SK-N-SH treated with all-trans-retinoic acid at 6 μM for 48 hours (cell line): ENCODE data around the gene SETD1A.

Source experiments
- ARNTL ChIP-seq: fragments of 450-650 bp; formaldehyde crosslinking; IDR thresholded peaks from 2 replicates; pipeline ENCODE4 v1.5.0; 2020; ENCODE audit warnings: low read depth, mild to moderate bottlenecking, moderate library complexity, borderline replicate concordance
- CREB5 ChIP-seq: fragments of 250-450 bp; sonication (Bioruptor Pico); IDR thresholded peaks from 2 replicates; pipeline ENCODE4 v1.5.1; 2020; ENCODE audit warnings: low read depth, mild to moderate bottlenecking, moderate library complexity
- ISL1 ChIP-seq: fragments of 250-450 bp; sonication (Bioruptor Pico); IDR thresholded peaks from 2 replicates; pipeline ENCODE4 v2.1.2; 2022; ENCODE audit warnings: mild to moderate bottlenecking, moderate library complexity
- OSR1 ChIP-seq: fragments of 250-450 bp; sonication (Bioruptor Pico); IDR thresholded peaks from 2 replicates; pipeline ENCODE4 v1.8.0; 2022; ENCODE audit warnings: moderate library complexity, mild to moderate bottlenecking, inconsistent platforms
- PPARA ChIP-seq: fragments of 250-450 bp; sonication (Bioruptor Pico); IDR thresholded peaks from 2 replicates; pipeline ENCODE4 v1.5.0; 2020; ENCODE audit warnings: mild to moderate bottlenecking, borderline replicate concordance
- RARB ChIP-seq: fragments of 250-450 bp; sonication (Bioruptor Pico); IDR thresholded peaks from 2 replicates; pipeline ENCODE4 v1.8.0; 2021; ENCODE audit warnings: mild to moderate bottlenecking, moderate library complexity
- TCF4 ChIP-seq: fragments of 250-450 bp; sonication (Bioruptor Pico); IDR thresholded peaks from 2 replicates; pipeline ENCODE4 v1.8.0; 2021; ENCODE audit warnings: mild to moderate bottlenecking, moderate library complexity, borderline replicate concordance
- TSHZ2 ChIP-seq: fragments of 250-450 bp; sonication (Bioruptor Pico); IDR thresholded peaks from 2 replicates; pipeline ENCODE4 v1.5.0; 2020; ENCODE audit warnings: mild to moderate bottlenecking, moderate library complexity
- ZC3H10 ChIP-seq: fragments of 250-450 bp; sonication (Bioruptor Pico); IDR thresholded peaks from 2 replicates; pipeline ENCODE4 v1.5.1; 2021; ENCODE audit warnings: mild to moderate bottlenecking, moderate library complexity
- ZFP30 ChIP-seq: fragments of 450-650 bp; formaldehyde crosslinking; IDR thresholded peaks from 2 replicates; pipeline ENCODE4 v1.5.0; 2022; ENCODE audit warnings: mild to moderate bottlenecking, moderate library complexity
- ZNF70 ChIP-seq: fragments of 450-650 bp; formaldehyde crosslinking; IDR thresholded peaks from 2 replicates; pipeline ENCODE4 v1.5.0; 2020; ENCODE audit warnings: mild to moderate bottlenecking, moderate library complexity
- ZNF8 ChIP-seq: fragments of 450-650 bp; formaldehyde crosslinking; IDR thresholded peaks from 2 replicates; pipeline ENCODE4 v1.5.0; 2020; ENCODE audit warnings: mild to moderate bottlenecking, moderate library complexity
- TF ChIP-seq, protein P1 (sequence below): fragments of 250-450 bp; sonication (Bioruptor Pico); IDR thresholded peaks from 2 replicates; pipeline ENCODE4 v1.5.1; 2021; ENCODE audit warnings: mild to moderate bottlenecking, moderate library complexity

DNA sequence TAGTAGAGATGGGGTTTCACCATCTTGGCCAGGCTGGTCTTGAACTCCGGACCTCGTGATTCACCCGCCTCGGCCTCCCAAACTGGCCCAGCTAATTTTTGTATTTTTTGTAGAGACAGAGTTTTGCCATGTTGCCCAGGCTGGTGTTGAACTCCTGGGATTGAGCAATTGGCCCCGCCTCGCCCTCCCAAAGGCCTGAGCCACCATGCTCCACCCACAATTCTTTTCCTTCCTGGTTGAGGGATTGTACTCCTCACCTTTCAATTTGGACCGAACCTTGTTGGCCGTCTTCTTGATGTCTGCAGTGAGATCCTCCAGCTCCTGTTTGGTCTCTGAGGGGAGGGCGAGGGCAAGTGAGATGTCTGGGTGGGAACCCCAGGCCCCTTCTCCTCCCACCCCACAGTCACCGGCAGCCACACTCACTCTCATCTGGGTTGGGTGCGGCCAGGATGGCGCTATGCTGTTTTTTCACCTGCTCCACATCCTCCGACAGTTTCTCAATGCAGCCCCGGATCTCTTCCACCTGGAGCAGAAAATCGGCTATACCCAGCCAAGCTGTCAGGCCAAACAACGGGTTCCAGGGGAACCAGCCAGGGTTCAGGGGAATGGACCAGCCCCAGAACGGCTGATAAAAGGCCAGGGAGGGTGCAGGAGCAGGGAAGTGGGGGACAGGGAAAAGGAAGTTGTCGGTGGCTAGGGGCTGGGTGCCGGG lies 43.3 kb downstream of the SETD1A start:
- TF ChIP-seq TSHZ2 (no peak), ZNF8 (no peak), ZC3H10 (CRISPR knock-in tag) (no peak), TCF4 (CRISPR knock-in tag) (no peak), OSR1 (CRISPR knock-in tag) (no peak), PPARA (CRISPR knock-in tag) (no peak), RARB (CRISPR knock-in tag) (no peak), ARNTL (no peak), ZNF70 (CRISPR knock-in tag) (no peak), CREB5 (CRISPR knock-in tag) (no peak), ISL1 (no peak), ZFP30 (CRISPR knock-in tag) (no peak)
- TF ChIP-seq, protein P1, sequence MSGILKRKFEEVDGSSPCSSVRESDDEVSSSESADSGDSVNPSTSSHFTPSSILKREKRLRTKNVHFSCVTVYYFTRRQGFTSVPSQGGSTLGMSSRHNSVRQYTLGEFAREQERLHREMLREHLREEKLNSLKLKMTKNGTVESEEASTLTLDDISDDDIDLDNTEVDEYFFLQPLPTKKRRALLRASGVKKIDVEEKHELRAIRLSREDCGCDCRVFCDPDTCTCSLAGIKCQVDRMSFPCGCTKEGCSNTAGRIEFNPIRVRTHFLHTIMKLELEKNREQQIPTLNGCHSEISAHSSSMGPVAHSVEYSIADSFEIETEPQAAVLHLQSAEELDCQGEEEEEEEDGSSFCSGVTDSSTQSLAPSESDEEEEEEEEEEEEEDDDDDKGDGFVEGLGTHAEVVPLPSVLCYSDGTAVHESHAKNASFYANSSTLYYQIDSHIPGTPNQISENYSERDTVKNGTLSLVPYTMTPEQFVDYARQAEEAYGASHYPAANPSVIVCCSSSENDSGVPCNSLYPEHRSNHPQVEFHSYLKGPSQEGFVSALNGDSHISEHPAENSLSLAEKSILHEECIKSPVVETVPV (CRISPR knock-in tag), result no peak
